ENCODE measurements around the gene SH3RF1.

- no peak for TF ChIP-seq GATA3 (IDR thresholded peaks at IDR 0.05; ENCODE audit: low read depth, low read length)
- no peak for TF ChIP-seq GATA2 (IDR thresholded peaks at IDR 0.05; ENCODE audit: low read depth, low read length)
Observed at GRCh38 chr4:169175476-169175875, 95.3 kb downstream of the SH3RF1 start.
